ENCODE measurements around the gene ARL13B.

DNA sequence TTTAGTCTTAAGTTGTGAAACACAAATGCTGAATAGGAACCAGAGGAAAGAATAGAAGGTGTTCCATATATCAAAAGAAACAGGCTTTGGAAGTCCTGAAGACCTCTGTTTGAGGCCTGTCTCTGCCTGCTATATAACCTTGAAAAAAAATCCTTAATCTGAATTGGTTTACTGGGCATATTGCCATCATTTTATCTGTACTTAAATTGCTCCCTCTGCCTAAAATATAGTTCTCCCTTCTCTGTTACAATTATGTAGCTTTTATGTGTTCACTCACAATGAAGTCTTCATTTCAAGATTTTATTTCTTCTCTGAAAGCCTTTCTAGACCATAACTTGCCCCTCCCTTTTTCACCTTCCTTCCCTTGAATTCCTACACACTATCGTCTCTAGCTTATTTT is 21.2 kb downstream of the ARL13B start:
- TF ChIP-seq, protein P1, sequence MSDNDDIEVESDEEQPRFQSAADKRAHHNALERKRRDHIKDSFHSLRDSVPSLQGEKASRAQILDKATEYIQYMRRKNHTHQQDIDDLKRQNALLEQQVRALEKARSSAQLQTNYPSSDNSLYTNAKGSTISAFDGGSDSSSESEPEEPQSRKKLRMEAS (IDR thresholded peaks at IDR 0.05): no peak
- TF ChIP-seq, protein P2, sequence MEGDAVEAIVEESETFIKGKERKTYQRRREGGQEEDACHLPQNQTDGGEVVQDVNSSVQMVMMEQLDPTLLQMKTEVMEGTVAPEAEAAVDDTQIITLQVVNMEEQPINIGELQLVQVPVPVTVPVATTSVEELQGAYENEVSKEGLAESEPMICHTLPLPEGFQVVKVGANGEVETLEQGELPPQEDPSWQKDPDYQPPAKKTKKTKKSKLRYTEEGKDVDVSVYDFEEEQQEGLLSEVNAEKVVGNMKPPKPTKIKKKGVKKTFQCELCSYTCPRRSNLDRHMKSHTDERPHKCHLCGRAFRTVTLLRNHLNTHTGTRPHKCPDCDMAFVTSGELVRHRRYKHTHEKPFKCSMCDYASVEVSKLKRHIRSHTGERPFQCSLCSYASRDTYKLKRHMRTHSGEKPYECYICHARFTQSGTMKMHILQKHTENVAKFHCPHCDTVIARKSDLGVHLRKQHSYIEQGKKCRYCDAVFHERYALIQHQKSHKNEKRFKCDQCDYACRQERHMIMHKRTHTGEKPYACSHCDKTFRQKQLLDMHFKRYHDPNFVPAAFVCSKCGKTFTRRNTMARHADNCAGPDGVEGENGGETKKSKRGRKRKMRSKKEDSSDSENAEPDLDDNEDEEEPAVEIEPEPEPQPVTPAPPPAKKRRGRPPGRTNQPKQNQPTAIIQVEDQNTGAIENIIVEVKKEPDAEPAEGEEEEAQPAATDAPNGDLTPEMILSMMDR (IDR thresholded peaks at IDR 0.05; ENCODE audit: control extremely low read depth in 1 of 3, insufficient read depth in 1 of 3, low read depth in 1 of 3, low read length in 3 of 3): no peak
- TF ChIP-seq, protein P3, sequence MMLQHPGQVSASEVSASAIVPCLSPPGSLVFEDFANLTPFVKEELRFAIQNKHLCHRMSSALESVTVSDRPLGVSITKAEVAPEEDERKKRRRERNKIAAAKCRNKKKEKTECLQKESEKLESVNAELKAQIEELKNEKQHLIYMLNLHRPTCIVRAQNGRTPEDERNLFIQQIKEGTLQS (IDR thresholded peaks at IDR 0.05; ENCODE audit: insufficient read depth, low read depth, low read length): no peak
- TF ChIP-seq POLR2A (IDR thresholded peaks at IDR 0.05; ENCODE audit: control extremely low read depth in 1 of 2, low read depth in 2 of 2, low read length in 2 of 2): no peak
- TF ChIP-seq, protein P4, sequence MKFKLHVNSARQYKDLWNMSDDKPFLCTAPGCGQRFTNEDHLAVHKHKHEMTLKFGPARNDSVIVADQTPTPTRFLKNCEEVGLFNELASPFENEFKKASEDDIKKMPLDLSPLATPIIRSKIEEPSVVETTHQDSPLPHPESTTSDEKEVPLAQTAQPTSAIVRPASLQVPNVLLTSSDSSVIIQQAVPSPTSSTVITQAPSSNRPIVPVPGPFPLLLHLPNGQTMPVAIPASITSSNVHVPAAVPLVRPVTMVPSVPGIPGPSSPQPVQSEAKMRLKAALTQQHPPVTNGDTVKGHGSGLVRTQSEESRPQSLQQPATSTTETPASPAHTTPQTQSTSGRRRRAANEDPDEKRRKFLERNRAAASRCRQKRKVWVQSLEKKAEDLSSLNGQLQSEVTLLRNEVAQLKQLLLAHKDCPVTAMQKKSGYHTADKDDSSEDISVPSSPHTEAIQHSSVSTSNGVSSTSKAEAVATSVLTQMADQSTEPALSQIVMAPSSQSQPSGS (IDR thresholded peaks at IDR 0.05; ENCODE audit: low read length): no peak
- TF ChIP-seq, protein P5, sequence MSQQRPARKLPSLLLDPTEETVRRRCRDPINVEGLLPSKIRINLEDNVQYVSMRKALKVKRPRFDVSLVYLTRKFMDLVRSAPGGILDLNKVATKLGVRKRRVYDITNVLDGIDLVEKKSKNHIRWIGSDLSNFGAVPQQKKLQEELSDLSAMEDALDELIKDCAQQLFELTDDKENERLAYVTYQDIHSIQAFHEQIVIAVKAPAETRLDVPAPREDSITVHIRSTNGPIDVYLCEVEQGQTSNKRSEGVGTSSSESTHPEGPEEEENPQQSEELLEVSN (IDR thresholded peaks at IDR 0.05): no peak
